Testis (tissue), 3 donors: ENCODE results near the gene C13orf46. TPM values are rescaled to one million over a fixed set of nuclear protein-coding genes. Genes with fewer than 3 reads are reported as not detected.
"Not testable (repeated sequence)": the region's sequence is repeated elsewhere in the genome, so short reads cannot be mapped to it uniquely, and the experiment has no call there.

Experiments
- DNase-seq: peaks from one replicate; pipeline ENCODE4 v3.0.0-alpha.2; 2019
- H3K27ac ChIP-seq, 2 donors: fragments of 200-600 bp; sonication (generic); one replicate each; pipeline ENCODE4 v1.5.1; 2019
- H3K27me3 ChIP-seq: fragments of 200-600 bp; sonication (generic); one replicate; pipeline ENCODE4 v1.5.1; 2019
- H3K36me3 ChIP-seq: fragments of 200-600 bp; sonication (generic); one replicate; pipeline ENCODE4 v1.5.1; 2017; ENCODE audit warnings: low read depth; ENCODE audit errors: missing control alignments
- H3K4me1 ChIP-seq: fragments of 200-600 bp; sonication (generic); one replicate; pipeline ENCODE4 v1.5.1; 2019
- H3K4me3 ChIP-seq, 2 donors: fragments of 200-600 bp; sonication (generic); one replicate each; pipeline ENCODE4 v1.5.1; 2017 to 2019
- H3K9me3 ChIP-seq: fragments of 200-600 bp; sonication (generic); one replicate; pipeline ENCODE4 v1.5.1; 2017
- CTCF ChIP-seq, 3 experiments: fragments of 450-650 bp in 2 of 3; fragments of 200-600 bp in 1 of 3; sonication (generic) in 1 of 3; IDR thresholded peaks; one replicate each; pipeline ENCODE4 v1.5.1; 2016 to 2019; ENCODE audit warnings: antibody characterized with exemption in 3 of 3, mild to moderate bottlenecking in 2 of 3, moderate library complexity in 1 of 3
- POLR2A ChIP-seq: fragments of 450-650 bp; IDR thresholded peaks from one replicate; pipeline ENCODE4 v1.6.1; 2017; ENCODE audit warnings: antibody characterized with exemption, mild to moderate bottlenecking, moderate library complexity
- WGBS, 2 donors: methylation state at CpG; one replicate each; pipeline ENCODE4 v1.1.5; 2018; 5-methylcytosine and 5-hydroxymethylcytosine counted together
- intact Hi-C: fragments of 100-400 bp; cut with DNase I; formaldehyde crosslinking; loops from one replicate; pipeline ENCODE4 v1.15.1; 2023; ENCODE audit warnings: low total_unique reads
- polyA plus RNA-seq: library from polyadenylated mRNA; stranded (reverse); fragments of 350-450 nt; fragmentation: Illumina TruSeq; extraction: RNeasy Lipid Tissue Mini Kit (QIAGEN cat#74804); gene quantifications from one replicate; pipeline ENCODE4 v1.2.3, GENCODE V29; 2014; ENCODE audit warnings: low read depth, low replicate concordance; ENCODE audit not compliant: insufficient read depth
- total RNA-seq, 2 donors: library from RNA; depleted of rRNA; stranded (reverse); fragments of >200 nt; gene quantifications; one replicate each; pipeline ENCODE4 v1.2.3, GENCODE V29; 2016

C13orf46 gene
- total and polyA plus RNA-seq, 3 donors from 2014 or later: 2.9 to 28.4 (median 5.5) TPM

DNA sequence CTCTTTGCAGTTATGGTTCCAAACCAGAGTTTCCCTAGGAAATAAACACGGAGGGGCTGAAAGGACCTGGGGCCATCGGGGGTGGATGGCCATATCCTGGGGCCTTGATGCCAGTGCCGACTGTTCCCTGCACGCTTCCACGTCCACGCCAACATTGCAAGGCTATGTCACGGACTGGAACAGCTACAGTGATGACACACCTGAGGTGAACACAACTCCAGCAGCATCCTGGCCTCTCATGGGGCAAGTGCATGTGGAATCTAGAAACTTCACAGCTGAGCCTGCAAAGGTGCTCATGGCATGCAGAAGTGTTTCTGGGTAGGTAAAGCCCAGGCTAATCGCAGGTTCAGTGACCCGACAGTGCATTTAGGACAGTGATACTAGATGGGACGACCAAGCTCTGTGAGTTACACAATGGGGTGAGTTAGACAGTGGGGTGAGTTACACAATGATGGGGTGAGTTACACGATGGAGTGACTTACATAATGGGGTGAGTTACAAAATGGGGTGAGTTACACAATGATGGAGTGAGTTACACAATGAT is 58.0 kb downstream of the C13orf46 start:
- Histone ChIP-seq H3K9me3 (no peaks in the 10 kb centered on the region), H3K36me3 (no peaks in the 10 kb centered on the region), H3K4me1 (no peaks in the 10 kb centered on the region), H3K27ac (no peak overlapping the region), H3K27me3 (no peaks in the 10 kb centered on the region), H3K4me3 (no peak overlapping the region)
- 90 to 92% methylated on average over 11 of the region's 11 CpGs for WGBS, 2 donors
- no peak for DNase-seq
- TF ChIP-seq CTCF (IDR thresholded peaks at IDR 0.05) (no peak), POLR2A (no peak)
- intact Hi-C loops: no loop called here

- Histone ChIP-seq H3K9me3 (no peaks in the 10 kb centered on the region), H3K4me3 (no peak overlapping the region), H3K4me1 (no peaks in the 10 kb centered on the region), H3K36me3 (no peaks in the 10 kb centered on the region), H3K27ac (no peak overlapping the region), H3K27me3 (no peaks in the 10 kb centered on the region)
- TF ChIP-seq CTCF (IDR thresholded peaks at IDR 0.05): no peak
- no peak for TF ChIP-seq POLR2A
- intact Hi-C loops: no loop called here
- 67 to 72% methylated on average over 17 to 21 of the region's 21 CpGs for WGBS, 2 donors
- DNase-seq: no peak
Measured at GRCh38 chr13:113915012-113915763, 58.7 kb downstream of the C13orf46 start.

GRCh38 chr13:113914333-113915011 is 59.4 kb downstream of the C13orf46 start:
- Histone ChIP-seq H3K9me3 (no peaks in the 10 kb centered on the region), H3K27ac (no peak overlapping the region), H3K36me3 (no peaks in the 10 kb centered on the region), H3K4me1 (no peaks in the 10 kb centered on the region), H3K4me3 (no peak overlapping the region), H3K27me3 (no peaks in the 10 kb centered on the region)
- DNase-seq: no peak
- TF ChIP-seq POLR2A (no peak), CTCF (IDR thresholded peaks at IDR 0.05) (no peak)
- intact Hi-C loops: no loop called here
- WGBS, 2 donors: 82% methylated on average over 20 to 21 of the region's 24 CpGs

DNA sequence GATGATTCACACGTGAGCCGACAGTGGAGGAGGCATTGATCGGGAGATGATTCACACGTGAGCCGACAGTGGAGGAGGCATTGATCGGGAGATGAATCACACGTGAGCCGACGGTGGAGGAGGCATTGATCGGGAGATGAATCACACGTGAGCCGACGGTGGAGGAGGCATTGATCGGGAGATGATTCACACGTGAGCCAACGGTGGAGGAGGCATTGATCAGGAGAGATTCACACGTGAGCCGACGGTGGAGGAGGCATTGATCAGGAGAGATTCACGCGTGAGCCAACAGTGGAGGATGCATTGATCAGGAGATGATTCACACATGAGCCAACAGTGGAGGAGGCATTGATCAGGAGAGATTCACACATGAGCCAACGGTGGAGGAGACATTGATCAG is 60.0 kb downstream of the C13orf46 start:
- H3K27me3 ChIP-seq, DNase-seq, H3K4me3 ChIP-seq, H3K4me1 ChIP-seq, H3K36me3 ChIP-seq, H3K27ac ChIP-seq, H3K9me3 ChIP-seq, intact Hi-C loops: not testable (repeated sequence)
- WGBS, 2 donors: 92 to 94% methylated on average over 22 of the region's 22 CpGs

DNA sequence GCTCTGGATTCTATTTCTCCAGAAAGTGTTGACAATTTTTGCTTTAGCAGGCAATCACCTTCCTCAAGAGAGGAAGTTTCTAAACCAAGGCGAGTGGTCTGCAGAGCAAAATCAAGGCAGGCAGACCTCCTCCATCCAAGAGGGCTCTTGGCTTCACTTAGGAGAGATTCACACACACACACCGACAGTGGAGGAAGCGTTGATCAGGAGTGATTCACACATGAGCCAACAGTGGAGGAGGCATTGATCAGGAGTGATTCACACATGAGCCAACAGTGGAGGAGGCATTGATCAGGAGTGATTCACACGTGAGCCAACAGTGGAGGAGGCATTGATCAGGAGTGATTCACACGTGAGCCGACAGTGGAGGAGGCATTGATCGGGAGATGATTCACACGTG is 60.5 kb downstream of the C13orf46 start:
- DNase-seq, H3K36me3 ChIP-seq, intact Hi-C loops, H3K4me3 ChIP-seq, H3K4me1 ChIP-seq, H3K27ac ChIP-seq, H3K9me3 ChIP-seq, H3K27me3 ChIP-seq: not testable (repeated sequence)
- WGBS, 2 donors: 81 to 84% methylated on average over 8 of the region's 8 CpGs
